Right ventricle myocardium superior (tissue), 1 donor: ENCODE results near the gene VASP. TPM values are rescaled to one million over a fixed set of nuclear protein-coding genes. Genes with fewer than 3 reads are reported as not detected.

Source experiments
- ATAC-seq: fragments of 200-7000 bp; cut with Tn5 transposase; one replicate; pipeline ENCODE4 v1.9.1; 2020; ENCODE audit warnings: mild to moderate bottlenecking; ENCODE audit not compliant: poor library complexity
- DNase-seq: peaks from one replicate; pipeline ENCODE4 v3.0.0-alpha.2; 2020
- intact Hi-C: fragments of 100-400 bp; cut with DNase I; formaldehyde crosslinking; loops from one replicate; pipeline ENCODE4 v1.11.2; 2022
- total RNA-seq: library from RNA; stranded (reverse); fragmentation: NEBNext Ultra II Directional; extraction: Animal tissue kit (Norgen Biotek cat#: 25700); gene quantifications from one replicate; pipeline ENCODE4 v1.2.1, GENCODE V29; 2021
- donor health status: DM: no; HTN: yes; CAD: no; lungs with severe emphysema.

Gene VASP
- total RNA-seq, 1 donor from 2014 or later: 42.9 TPM

DNA sequence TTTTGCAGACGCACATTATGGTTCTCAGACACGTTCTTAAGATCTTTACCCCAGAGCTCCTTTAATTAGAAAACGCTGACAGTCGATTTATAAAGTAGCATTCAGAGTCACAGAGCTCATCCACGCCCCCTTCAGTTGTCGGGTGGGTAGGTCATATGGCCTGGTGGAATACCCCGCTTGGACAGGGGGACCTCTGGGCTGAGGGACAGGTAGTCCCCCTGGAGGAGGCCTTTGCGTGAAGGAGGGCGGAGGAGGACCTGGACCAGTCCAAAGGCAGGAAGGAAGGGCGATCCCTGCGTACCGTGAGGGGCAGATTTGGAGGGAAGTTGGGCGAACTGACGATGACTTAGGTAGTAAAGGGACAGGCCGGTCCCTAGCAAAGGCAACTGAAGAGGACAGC is 20.5 kb downstream of the VASP start:
- intact Hi-C loops: no loop called here
- DNase-seq (no peak), ATAC-seq (no peak)

DNA sequence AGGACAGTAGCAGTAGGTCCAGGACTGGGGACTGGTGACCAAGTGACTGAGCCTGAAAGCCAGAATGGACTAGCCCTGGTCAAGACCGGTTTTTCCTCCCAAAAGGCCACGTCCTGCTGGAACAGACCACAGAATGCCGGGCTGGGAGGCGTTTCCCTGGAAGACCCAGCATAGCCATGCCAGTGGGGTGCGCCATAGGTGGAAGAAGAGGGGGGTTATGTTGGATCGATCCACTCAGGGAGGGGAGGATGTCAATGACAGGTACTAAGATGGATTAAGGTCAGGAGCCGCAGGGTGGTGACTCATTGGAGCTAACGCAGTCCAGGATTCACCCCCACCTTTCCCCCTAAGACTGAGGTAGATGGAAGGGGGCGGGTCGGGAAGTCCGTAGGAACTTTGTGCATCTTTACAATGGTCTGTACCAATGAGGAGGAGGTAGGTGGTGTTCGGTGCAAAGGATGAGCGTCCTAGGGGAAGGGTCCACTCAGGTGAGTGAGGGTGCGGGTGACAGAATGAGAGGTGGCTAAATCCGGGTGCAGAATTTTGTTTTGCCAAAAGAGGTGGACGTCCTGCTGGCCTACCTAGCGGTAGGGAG is 21.0 kb downstream of the VASP start:
- intact Hi-C loops: no loop called here
- ATAC-seq (no peak), DNase-seq (no peak)

DNA sequence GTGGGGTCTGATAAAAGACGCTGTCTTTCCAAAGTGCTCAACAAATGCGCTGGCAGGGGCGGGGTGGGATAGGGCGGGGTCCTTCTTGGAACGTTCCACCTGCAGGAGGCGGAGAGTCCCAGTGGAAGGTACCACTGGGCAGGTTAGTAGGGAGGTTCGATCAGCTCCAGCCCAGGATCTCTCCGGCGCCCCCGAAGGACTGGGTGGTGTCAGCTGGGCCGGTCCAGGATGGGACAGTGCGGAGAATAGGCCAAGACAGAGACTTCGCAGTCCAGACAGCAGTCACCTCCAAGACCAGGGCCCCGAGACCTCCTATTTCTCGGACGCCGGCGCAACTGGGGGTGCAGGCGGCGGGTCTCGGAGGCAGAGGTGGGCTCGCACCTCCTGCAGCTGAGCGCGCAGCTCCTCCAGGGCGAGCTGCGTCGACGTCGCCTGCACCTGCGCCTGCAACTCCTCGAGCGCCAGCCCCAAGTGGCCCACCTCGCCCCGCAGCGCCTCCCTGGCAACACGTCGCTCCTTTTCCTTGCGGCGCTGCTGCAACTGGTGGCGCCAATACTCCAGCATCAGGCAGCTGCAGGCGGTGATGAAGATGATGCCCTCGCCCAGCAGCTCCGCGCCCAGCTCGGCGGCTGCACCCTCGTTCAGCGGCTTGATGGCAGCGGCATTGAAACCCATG is 21.6 kb downstream of the VASP start:
- intact Hi-C loops: no loop called here

DNA sequence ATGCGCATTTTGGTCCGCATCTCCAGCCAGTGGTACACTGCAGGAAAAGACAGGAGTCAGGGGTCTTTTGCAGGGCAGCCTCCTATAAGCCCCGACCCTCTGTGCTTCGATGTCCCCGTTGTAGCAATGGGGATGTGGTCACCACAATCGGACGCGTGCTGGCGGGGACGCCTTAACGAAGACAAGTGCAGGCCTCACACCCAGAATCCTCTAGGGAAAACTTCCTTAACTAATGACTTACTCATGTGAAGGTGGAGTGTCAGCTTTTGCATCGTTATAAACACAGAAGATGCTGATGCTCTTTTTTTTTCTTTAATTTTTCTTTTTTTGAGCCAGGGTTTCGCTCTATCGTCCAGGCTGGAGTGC is 22.1 kb downstream of the VASP start:
- intact Hi-C loops: no loop called here

More for the DNA sequence above, 21.6 kb downstream of the VASP start:
- ATAC-seq (peak; percentile 23), DNase-seq (no peak)

DNA sequence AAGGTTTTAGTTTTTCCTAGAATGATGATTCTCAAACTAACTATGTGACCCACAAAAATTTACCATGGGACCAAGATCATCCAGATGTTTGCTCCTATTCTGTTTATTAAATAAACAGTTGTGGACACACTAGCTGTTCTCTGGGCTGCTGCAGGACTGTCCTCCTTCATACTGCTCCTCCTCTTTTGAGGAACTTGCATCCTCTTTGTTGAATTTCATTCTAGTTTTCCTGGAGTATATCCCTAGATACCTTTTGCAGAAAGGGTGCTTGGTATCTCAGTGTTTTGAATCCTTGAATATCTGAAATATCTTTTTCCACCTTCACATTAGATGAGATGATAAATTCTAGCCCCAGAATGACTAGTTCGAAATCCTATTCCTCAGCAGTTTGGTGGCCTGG is 24.1 kb downstream of the VASP start:
- DNase-seq (no peak), ATAC-seq (no peak)
- intact Hi-C loops: no loop called here

More for the DNA sequence above, 22.1 kb downstream of the VASP start:
- ATAC-seq (no peak), DNase-seq (no peak)

DNA sequence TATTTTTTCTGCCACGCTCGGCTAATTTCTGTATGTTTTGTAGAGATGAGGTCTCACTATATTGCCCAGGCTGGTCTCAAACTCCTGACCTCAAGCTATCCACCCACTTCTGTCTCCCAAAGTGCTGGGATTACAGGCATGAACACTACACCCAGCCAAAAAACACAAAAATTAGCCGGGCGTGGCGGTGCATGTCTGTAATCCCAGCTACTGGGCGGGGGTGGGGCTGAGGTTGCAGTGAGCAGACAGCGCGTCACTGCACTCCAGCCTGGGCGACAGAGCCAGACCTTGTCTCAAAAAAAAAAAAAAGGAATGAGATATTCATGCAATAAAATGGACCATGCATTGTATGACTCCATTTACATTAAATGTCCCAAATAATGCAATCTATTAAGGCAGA is 32.2 kb downstream of the VASP start:
- ATAC-seq (no peak), DNase-seq (no peak)
- intact Hi-C loops: no loop called here

DNA sequence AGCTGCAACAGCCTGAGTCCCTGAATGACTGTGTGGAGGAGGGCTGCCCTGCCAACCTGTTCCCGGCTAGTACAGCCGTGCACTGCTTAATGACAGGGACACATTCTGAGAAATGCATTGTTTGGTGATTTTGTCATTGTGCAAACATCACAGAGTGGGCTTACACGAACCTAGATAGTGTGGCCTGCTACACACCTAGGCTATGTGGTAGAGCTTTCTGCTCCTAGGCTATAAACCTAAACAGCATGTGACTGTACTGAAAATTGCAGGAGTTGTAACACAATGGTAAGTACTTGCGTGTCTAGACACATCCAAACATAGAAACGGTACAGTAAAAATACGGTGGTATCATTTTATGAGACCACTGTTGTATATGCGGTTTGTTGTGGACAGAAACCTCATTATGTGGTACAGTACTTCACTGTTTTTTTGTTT is 35.0 kb downstream of the VASP start:
- intact Hi-C loops: no loop called here
- ATAC-seq (no peak), DNase-seq (no peak)

DNA sequence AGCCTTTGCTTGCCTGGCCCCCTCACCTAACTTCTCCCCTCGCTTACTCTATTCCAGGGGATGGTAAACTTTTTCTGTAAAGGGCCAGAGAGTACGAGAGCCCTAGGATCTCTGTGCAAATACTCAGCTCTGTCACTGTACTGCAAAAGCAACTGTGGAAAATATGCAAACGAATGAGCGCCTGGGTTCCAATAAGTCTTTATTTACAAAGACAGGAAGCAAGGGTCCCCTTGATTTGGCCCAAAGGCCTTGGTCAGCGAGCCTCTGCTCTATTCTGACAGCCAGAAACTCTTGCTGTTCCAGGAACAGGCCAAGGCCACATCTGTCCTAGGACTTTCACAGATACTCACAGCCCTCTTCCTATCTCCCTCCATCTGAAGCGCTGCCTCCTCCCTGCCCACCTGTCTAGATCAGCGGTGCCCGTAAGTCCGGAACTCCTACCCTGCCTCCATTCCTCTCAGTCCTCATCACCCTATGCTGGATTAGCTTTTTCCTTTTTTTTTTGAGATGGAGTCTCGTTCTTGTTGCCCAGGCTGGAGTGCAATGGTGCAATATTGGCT is 40.0 kb downstream of the VASP start:
- DNase-seq (no peak), ATAC-seq (no peak)
- intact Hi-C loops: no loop called here

DNA sequence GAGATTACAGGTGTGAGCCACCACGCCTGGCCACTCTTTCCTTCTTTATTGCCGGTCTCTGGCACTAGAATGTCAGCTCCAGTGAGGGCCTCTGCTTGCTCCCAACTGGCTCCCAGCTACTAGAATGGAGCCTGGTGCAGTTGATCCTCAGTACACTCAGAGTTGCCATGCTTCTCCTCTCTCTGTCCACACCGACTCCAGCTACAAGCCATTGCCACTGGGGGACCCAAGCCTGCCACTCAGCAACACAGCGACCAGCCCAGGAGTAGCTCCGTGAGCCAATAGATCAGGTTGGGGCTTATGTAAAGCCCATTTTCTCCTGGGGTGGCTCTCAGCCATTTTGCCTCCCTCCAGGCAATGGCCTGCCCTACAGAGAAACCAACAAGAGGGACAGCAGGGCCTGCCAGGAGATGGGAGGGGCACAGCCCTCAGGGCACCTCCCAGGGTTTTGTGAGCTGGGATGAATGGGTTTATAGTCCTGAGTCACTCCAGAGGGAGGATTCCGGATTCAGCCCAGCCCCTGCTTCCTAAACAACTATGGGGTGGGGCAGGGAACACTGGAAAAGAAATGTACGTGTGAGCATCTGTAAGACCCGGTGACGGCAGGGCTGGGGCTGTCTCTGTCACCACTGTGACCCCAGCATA is 40.8 kb downstream of the VASP start:
- intact Hi-C loops: no loop called here
- no peak for DNase-seq
- ATAC-seq: no peak

DNA sequence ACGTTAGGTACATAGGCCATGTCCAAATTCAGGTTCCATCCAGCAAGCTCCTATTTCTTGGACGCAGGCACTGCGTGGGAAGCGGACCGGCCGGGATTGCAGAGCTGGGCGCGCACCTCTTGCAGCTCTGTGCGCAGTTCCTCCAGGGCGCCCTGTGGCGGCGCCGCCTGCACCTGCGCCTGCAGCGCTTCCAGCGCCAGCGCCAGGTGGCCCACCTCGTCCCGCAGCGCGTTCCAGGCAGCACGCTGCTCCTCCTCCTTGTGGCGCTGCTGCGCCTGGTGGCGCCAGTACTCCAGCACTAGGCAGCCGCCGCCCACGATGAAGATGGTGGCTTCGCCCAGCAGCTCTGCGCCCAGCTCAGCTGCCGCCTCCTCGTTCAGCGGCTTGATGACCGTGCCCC is 46.2 kb downstream of the VASP start:
- ATAC-seq (no peak), DNase-seq (no peak)
- intact Hi-C loops: no loop called here

DNA sequence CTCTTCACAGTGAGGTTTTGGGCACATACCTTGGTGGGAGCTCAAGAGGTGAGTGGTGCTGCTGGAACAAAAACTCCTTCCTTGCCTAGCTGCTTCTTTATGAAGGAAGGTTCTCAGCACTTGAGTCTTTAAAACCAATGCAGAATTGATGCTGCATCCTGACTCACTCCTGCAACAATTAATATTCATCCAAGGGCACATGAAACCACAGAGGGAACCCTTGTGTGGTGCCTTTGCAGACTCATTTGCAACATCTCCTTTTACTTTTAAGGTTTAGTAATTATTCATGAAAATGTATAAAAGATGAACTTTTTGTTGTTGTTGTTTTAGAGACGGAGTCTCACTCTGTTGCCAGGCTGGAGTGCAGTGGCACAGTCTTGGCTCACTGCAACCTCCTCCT is 47.2 kb downstream of the VASP start:
- ATAC-seq: no peak
- no peak for DNase-seq
- intact Hi-C loops: no loop called here

DNA sequence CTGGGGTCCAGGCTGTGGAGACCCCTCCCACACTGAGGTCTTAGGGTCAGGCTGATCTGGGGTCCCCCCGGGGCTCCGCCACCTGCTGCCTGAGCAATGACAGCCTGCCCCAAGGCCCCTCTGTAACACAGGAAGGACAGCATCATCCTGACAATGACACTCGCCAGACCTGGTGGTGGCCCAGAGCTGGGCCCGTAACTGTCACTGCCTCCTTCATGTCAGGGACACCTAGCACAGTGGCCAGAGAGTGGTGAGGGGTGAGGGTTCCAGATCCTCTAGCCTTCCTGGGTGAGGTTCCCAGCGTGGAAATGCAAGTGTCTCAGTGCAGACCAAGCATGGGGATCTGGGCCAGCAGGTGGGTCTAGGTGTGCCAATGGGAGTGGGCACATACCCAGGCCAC is 49.6 kb downstream of the VASP start:
- DNase-seq: no peak
- intact Hi-C loops: loop anchor here (5.0 kb wide), 1 partner anchor 35 kb away; no protein-coding TSS in a partner anchor
- peak; percentile 70 for ATAC-seq

DNA sequence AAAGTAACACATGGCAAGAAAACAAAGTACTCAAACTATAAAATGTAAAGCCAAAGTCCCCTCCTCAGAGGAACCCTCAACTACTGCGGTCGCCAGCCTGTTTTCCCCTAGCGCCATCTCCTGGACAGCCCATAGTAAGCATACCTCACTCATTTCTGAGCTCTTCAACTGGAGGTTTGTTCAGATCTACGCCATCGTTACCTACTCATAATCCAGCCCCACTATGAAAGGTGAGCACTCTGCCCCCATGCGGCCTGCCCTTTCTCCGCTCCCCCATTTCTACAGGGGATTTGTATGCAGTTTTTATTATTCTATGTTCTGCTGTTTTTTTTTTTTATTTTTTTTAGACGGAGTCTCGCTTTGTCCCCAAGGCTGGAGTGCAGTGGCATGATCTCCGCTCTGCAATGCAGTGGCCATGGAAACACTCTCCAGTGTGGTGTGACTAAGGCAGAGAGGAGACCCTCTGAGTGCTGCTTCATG is 51.2 kb downstream of the VASP start:
- ATAC-seq (peak; percentile 54), DNase-seq (no peak)
- intact Hi-C loops: loop anchor here (5.0 kb wide), 1 partner anchor 36 kb away; no protein-coding TSS in a partner anchor

DNA sequence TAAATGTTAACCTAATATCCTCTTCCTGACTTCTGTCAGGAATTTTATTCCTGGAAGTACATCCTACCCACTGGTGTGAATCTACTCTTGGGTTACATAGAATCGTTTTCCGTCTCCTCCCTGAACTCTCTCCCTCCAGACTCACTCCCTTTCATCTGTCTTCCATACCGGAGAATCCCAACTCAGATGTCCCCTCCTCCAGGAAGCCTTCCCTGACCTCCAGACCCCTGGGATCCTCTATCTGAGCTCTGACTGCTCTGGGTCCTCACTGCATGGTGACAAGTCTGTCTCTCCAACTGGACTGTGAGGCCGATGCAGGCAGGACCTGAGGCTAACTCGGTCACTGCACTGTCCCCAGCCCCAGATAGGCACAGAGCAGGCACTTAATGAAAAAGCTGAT is 52.8 kb downstream of the VASP start:
- intact Hi-C loops: no loop called here
- ATAC-seq (no peak), DNase-seq (no peak)

DNA sequence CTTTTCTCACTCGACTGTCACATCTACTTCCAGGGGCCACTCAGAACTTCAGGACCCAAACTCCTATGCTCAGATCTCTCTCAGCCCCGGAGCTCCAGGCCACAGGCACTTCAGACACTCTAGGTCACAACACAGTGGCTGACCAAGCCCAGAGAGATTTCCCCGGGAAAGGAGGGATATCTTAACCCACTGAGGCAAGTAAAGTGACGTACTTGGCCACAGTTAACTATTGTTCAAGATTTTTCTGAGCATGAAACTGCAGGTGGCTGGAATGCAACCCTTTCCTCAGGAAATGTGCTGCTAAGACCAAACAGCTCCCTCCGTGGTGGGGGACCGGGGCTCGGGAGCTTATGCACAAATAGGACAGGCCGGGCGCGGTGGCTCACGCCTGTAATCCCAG is 53.4 kb downstream of the VASP start:
- intact Hi-C loops: no loop called here
- no peak for ATAC-seq

DNA sequence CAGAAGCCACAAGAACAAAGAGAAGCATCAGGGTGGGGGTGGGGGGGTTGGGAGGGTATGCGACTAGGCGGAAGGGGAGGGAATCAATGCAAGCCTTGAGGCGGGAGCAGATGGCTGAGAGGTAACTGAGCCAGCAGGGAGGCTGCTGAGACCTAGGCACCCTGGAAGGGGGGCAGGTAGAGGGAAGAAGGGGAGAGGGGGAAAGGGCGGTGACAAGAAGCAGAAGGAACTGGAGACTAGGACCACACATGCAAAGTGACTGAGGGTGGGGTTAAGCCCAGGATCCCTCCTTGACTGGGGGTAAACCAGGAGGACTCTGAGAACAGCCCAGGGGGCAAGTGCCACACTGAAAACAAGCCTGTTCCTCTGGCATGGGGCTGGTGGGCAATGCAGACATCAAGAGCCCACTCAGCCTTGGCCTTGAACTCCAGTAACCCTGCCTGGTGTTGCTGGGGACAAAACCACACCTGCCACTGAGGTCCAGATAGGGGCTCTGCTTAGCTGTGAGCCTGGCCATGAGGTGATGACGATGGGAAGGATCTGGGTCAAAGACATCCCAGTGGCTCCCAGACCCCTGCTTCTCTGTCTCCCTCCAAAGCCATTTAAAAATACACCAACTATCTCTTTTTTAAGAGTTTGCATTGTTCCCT is 57.0 kb downstream of the VASP start:
- ATAC-seq (no peak), DNase-seq (no peak)
- intact Hi-C loops: no loop called here

More for the DNA sequence above, 53.4 kb downstream of the VASP start:
- DNase-seq: no peak

DNA sequence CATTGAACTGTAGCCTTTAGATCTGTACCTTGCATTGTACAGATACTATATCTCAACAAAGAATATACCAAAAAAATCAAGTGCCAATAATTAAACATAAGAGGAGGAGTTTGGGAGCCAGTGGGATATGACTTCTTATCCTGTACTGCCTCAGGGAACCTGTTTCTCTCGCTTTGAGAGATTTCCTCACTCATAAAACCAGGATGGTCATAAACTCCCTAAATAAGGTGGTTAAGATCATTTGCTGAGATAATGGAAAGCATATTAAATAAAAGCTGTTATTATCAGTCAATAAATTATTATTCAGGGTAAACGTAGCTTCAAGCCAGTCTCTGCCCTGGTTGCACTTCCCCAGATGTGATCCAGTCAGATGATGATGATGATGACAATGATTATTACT is 60.3 kb downstream of the VASP start:
- intact Hi-C loops: no loop called here
- no peak for DNase-seq
- ATAC-seq: no peak

DNA sequence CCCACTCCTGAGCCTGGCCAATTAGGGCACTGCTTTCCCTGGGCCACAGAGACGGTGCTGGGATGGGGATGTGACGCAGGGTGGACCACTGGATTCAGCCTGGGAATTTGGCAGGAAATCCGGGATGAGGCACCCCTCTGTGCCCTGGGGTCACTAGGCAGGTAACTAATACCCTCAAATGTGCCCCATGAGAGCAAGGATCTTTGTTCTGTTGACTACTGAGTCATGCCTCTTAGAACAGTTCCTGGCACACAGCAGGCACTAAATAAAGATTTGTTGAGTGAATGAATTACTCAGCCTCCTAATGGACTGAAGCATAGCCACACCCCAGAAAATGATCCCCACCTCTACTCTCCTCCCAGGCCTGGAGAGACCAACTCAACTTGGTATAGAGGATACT is 61.5 kb downstream of the VASP start:
- intact Hi-C loops: no loop called here
- peak; percentile 74 for ATAC-seq
- DNase-seq: no peak
